DOHH2 (cell line): ENCODE data around the gene VSIG10L2.
"Not testable (repeated sequence)": the region's sequence is repeated elsewhere in the genome, so short reads cannot be mapped to it uniquely, and the experiment has no call there.

ENCODE experiments used
- CTCF ChIP-seq: fragments of 200-600 bp; sonication (generic); IDR thresholded peaks from one replicate; pipeline ENCODE4 v1.5.1; 2014; ENCODE audit warnings: antibody characterized with exemption, mild to moderate bottlenecking, low read depth, low read length; ENCODE audit not compliant: poor library complexity, severe bottlenecking
- EZH2phosphoT487 ChIP-seq: fragments of 200-600 bp; sonication (generic); IDR thresholded peaks from 2 replicates; pipeline ENCODE4 v1.6.1; 2017; ENCODE audit warnings: borderline replicate concordance, mild to moderate bottlenecking, antibody characterized with exemption, low read length, moderate library complexity, mixed read lengths

- TF ChIP-seq CTCF, EZH2phosphoT487: not testable (repeated sequence)
These were observed 40.1 kb downstream of the VSIG10L2 start for GRCh38 chr11:125985956-125986355.
